Activated CD8-positive, alpha-beta memory T cell treated with anti-CD3 and anti-CD28 coated beads for 48 hours (primary cell): ENCODE measurements around the gene SOST.

Experiments
- DNase-seq, 3 experiments: peaks; one replicate each; pipeline ENCODE4 v3.0.0-alpha.2; 2020; ENCODE audit warnings: low read depth in 2 of 3, low spot score in 2 of 3

Gene SOST

DNA sequence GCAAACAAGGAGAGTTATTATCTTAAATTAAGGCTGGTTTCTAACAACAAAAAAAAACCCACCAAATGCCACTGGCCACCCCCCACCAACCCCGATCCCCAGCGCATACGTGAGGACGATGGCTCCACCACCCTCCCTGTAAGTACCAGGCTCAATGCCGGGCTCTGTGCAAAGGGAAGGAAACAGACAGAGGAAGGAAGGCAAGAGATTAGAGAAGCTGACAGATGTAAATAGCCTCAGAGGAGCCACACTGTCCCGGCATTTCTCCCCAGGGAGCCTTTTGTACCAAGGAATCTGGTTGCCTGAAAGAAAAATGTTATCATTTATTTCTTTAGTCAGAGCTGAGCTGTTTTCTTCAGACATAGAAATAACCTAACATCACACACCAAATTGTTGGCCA, 13.1 kb downstream of the SOST start:
- no peak for DNase-seq

- no peak for DNase-seq
Observed at GRCh38 chr17:43741636-43742035, 17.0 kb downstream of the SOST start.

DNA sequence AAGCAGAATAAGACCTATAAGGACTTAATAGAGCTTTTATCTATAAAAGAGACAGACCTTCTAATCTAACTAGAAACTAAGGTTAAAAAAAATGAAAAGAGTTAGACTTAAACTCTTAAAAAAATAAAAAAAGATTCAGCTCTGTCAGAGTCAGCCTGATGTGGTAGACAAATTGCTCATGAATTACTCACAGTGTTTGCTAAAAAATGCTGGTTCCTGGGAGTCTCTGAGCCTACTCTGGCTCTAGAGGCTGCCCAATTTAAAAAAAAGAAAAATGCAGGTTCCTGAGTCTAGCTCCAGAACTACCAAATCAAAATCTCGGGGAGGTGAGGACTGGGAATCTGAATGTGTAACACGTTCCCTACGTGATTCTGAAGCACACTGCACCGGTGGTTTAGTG, 18.1 kb downstream of the SOST start:
- DNase-seq: no peak

DNA sequence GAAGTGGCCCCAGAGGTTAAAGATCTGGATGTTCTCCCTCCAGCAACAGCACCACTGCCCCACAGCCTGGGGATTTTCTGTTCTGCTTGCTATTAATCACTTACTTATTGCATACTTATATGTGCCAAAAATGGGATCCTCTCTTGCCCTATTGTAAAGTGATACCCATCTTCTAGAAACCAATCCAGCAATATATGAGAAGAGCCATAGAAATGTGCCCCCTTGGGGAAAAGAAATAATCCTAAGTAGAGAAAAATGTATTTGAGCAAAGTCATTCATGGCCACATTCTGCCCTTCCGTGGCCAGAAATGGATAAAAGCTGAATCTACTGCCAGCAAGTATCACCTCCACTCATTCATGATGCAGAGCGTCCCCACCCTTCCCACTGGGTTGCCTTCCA, 20.9 kb downstream of the SOST start:
- DNase-seq: no peak

DNA sequence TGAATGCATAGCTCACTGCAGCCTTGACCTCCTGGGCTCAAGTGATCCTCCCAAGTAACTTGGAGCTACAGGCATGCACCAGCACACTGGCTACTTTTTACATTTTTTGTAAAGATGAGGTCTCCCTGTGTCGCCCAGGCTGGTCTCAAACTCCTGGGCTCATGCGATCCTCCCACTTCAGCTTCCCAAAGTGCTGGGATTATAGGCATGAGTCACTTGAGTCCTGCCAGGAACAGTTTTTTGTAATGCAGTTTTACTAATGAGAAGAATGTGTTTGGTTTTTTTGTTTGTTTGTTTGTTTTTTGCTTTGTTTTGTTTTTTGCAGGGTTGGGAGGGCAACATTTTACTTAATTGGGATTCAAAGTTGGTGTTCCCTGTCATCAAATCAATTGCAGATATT, 22.2 kb downstream of the SOST start:
- no peak for DNase-seq

DNA sequence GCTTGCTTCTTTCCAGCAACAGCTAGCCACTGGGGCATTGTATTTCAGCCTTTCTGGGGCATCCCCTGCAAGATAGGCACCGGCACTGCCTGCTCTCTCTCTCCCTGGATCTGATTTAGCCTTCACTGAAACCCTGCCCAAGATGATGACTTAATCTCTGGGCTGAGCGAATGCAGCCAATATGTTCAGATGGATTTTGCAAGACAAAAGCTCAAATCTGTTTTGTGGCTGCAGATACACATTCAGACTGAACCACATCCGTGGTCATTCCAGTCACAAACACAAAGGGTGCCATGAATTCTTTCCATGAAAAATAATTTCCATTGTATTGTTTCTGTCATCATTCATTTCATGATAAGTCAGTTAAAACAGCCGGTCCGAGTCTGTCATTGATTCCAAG, 24.2 kb downstream of the SOST start:
- DNase-seq: no peak

DNA sequence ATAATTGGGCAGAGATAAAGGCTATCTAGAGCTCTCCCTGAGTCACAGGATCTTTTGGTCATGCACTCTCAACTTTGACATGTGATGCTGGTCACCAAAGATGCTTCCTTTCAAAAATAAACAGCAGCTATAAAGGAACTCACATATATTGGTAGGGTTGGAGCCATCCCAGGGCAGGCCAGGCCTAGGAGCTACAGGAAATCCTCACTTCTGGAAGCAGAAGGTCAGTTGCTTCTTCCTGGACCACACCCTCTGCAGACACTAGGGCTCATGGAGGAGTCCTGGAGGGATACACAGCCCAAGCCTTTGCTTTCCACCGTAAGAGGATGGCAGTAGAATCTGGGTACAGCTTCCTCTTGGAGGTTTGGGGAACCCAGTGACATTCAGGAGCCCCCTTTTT, 24.6 kb downstream of the SOST start:
- no peak for DNase-seq

DNA sequence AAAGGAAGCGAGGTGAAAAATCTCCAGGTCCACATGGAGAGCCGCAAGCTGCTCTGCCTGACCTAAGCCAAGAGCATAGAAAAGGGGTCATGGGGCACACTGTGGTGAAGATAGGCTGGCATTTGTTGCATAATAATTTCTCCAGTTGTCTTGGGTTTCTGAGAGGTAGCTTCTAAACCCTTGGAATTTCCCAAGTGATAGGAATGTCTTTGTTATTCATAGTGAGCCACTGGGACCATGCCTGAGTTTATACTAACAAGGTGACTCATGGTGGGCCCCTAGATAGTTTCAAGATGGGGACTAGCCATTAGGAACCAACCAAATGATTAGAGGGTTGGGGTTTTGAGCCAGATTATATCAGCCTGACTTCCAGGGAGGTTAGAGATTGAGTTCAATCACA, 25.6 kb downstream of the SOST start:
- no peak for DNase-seq

- no peak for DNase-seq
Observed at GRCh38 chr17:43728081-43728480, 30.5 kb downstream of the SOST start.

DNA sequence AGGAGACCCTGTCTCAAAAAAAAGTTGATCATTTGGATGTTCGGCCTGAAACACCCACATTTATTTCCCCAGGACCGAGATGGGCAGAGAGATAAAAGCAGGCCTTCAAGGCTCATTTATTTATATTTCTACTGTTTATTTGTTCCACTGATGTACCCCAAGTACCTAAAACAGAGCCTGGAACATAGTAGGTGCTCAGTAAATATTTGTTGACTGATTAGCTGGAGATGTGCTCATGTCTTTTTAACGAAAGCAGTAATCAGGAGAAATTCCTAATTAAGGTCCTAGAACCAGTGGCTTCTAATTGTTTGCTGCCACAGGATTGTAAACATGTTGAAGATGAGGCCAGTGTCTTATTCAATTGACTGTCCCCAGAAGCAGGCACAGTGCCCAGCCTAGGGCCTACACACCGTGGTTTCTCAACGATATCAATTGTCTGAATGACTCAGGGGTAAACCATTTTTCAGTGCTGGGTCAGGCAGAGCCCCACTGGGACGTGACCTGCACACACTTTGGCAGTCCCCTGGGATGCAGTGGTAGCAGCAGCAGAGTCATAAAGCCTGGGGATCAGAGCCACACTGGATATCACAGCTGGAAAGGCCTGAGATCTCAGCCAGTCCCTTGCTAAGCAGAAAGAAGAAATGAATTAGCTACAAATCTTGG, 34.8 kb downstream of the SOST start:
- DNase-seq: no peak

DNA sequence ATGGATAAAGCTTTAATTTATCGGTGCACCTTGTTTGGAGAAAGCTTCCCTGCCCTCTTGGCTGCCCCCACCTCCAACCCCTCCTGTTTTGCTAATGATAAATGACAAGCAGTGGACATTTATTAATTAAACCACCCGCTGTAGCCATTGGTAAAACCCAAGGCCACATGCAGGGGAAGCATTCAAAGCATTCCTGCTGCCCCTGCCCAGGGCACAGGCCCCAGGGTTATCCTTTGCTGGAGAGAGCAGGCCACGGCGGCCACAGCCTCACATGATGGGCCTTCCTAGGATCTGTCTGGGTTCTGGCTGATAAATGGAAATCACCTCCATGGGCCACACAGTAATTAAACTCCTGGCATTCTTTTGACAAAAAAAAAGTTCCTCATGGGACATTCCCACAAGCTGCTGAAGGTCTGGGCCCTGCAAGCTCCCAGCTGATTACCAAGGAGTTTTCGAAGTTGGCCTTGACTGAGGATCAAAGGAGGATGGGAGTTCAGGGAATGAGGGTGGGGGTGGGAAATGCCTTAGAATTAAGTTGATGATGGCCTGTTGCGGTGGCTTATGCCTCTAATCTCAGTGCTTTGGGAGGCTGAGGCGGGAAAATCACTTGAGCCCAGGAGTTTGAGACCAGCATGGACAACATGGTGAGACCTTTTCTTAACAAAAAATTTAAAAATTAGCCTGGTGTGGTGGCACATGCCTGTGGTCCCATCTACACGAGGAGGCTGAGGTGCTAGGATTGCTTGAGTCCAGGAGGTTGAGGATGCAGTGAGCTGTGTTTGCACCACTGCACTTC, 35.5 kb downstream of the SOST start:
- DNase-seq: no peak

- no peak for DNase-seq
Observed at GRCh38 chr17:43722269-43722619, 36.3 kb downstream of the SOST start.

DNA sequence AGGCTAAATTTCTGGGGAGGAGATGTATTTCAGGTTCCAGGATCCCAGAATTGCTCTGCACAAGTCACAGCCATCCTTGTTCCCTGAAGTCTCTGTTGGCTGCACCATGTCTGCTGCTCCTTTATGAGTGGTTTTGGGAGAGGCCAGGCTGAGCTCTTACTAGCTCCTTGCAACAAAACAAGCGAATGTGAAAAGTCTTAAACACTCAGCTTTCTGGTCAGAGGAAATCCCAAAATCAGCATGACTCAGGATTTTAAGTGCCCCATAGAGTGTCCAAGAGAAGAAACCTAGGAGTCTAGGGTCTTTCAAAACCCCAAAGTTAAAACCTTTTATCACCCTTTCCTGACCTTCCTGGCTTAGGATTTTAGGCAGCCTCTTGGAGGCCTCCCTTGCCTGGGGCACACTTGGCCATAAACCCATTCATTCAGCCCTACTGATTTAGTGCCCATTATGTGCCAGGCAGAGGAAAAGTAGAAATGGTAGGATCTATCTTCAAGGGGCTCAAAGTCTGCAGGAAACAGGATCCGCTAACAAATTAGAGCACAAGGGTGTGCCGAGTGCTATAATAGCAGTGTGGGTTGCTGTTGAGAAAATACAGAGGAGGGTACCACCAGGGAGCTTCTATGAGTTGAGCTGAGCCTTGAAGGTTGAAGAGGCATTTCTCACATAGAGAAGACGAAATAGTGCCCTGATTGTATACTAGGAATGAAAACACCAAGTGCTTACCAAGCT, 36.9 kb downstream of the SOST start:
- no peak for DNase-seq

DNA sequence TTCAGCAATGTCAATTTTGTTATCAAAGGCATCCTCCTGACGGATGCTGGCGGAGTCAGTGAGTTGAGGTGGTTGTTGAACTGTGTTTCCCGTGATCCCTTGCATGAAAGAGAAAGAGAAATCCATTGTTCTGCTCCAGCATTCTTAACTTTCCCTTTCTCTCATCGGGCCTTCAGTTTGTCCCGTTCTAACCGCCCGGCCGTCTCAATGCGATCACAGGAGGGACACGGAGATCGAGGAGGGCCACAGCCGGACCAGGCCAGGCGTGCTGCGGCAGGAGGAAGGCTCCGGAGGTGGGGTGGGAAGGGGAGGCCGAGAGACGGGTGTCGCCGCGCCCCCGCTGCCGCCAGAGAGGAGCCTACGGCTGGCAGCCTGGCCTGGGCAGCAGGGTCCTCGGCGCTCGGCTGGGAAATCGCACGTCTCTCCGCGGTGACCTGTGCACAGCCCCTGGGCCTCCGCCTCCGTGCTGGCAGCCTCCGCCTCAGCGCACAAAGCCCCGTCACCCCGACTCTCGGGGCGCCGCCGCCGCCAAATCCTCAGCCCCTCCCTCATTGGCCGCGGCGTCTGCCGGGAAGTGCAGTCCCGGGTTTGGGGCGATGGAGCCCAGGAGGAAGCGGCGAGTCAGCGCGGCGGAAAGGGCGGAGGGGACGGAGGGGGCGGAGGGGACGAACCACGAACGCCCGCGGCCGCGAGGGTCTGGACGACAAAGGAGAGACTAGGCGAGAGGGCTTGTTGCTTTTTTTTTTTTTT, 38.1 kb downstream of the SOST start:
- DNase-seq: peak; percentile 38 to 54 (median 53)

DNA sequence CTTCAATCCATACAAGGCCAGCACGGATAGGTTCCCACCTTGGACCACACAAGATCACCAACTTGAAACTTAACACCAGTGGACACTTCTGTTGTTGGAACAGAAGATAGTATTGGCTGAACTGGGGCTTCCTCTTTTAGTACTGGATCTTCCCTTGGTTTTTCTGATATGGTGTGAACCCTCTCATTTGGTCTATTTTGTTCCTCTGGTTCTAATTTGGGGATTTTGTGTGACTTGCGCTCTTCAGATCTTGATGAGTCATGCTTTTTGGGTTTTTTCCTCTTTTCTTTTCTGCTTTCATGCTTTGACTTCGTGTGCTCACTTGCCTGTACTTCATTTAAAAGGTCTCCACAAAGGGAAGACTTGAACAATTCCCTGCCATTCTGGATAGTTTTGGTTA, 39.0 kb downstream of the SOST start:
- DNase-seq: no peak

DNA sequence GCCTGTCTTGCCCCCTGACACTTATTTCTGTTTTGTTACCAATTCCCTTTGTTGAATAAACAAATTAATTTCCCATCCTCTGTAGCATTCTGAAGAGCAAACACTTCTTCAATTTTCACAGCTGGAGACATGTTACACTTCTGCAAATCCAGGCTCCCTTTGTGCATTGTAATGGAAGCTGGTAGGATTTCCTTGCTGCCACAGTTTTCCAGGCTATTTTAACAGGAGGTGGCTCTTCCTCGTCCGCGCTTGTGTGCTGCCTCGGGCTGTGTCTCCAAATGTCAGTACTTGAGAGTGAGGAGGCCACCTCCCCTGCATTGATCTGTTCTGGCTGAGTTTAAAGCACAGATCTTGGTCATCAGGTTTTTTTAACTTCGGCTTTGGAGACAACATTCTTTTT, 40.0 kb downstream of the SOST start:
- no peak for DNase-seq

- no peak for DNase-seq
Observed at GRCh38 chr17:43717913-43718312, 40.7 kb downstream of the SOST start.

DNA sequence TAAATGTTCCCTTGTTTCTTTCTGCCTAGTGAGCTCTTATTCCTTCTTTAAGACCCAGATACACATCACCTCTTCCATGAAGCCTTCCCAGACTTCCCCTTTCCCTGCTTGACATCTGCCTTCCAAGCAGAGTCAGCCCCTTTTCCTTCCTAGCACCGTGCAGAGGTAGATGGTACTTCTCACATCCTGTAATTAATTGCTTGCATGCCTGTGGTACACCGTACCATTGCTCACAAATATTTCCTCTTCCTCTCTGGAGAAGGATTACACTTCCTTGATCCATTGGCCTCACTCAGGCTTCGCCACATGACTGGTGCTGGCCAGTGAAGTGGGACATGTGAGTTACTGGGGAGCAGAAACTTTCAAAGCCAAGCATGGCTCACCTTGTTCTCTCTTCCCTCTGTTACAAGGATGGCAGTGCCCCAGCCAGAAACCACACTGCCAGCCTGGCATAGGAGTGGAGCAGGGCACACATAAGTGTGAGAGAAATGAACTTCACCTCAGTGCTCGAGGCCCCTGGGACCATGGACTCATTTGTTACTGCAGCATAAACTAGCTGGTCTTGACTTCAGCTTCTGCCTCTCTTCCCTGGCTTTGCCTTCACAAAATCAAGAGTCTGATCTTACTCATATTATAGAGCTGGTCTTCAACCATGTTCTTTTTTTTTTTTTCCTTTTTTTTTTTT, 44.0 kb downstream of the SOST start:
- DNase-seq: no peak

- peak in 1 of 3 experiments; percentile 9 for DNase-seq
Observed at GRCh38 chr17:43713494-43714162, 45.0 kb downstream of the SOST start.

GRCh38 chr17:43712397-43712796, 46.2 kb downstream of the SOST start:
- DNase-seq: no peak
